PC-9 (cell line): ENCODE measurements around the gene AHCYL2. TPM values are rescaled to one million over a fixed set of nuclear protein-coding genes. Genes with fewer than 3 reads are reported as not detected.

Experiments used
- BruUV-seq: library from RNA; stranded (reverse); fragments of 400-500 nt; replicated peaks from 2 replicates; lab custom pipeline; 2021; lab: Mats Ljungman, UMichigan
- CTCF ChIA-PET: fragments of 300-600 bp; sonication (Branson Sonifier 250); formaldehyde crosslinking; loops from one replicate; lab custom pipeline; 2022; ENCODE audit warnings: antibody characterized with exemption; lab: Charles Lee
- POLR2A ChIA-PET: fragments of 300-600 bp; sonication (Branson Sonifier 250); formaldehyde crosslinking; loops from one replicate; lab custom pipeline; 2022; ENCODE audit warnings: antibody characterized with exemption; ENCODE audit not compliant: unreplicated experiment; lab: Charles Lee
- DNase-seq, 2 experiments: peaks; one replicate each; pipeline versions ENCODE4 v3.0.0 to v3.0.0-alpha.2; 2015 to 2022; ENCODE audit warnings: mixed read lengths in 1 of 2
- H2AFZ ChIP-seq: fragments of 200-600 bp; sonication (generic); 2 replicates; pipeline ENCODE4 v1.8.1; 2017; ENCODE audit warnings: antibody characterized with exemption
- H3F3A ChIP-seq: fragments of 200-600 bp; sonication (generic); 2 replicates; pipeline ENCODE4 v1.8.1; 2017; ENCODE audit warnings: antibody characterized with exemption, mild to moderate bottlenecking, low read depth; ENCODE audit not compliant: insufficient read depth
- H3K27ac ChIP-seq: fragments of 200-600 bp; sonication (generic); 2 replicates; pipeline ENCODE4 v1.6.1; 2016; ENCODE audit warnings: mixed run types
- H3K27me3 ChIP-seq: fragments of 200-600 bp; sonication (generic); 2 replicates; pipeline ENCODE4 v1.6.1; 2016; ENCODE audit warnings: low read depth, mixed run types; ENCODE audit not compliant: insufficient read depth
- H3K36me3 ChIP-seq: fragments of 200-600 bp; sonication (generic); 2 replicates; pipeline ENCODE4 v1.6.1; 2016; ENCODE audit warnings: low read depth, mixed run types
- H3K4me1 ChIP-seq: fragments of 200-600 bp; sonication (generic); replicated peaks from 2 replicates; pipeline ENCODE4 v1.6.1; 2016; ENCODE audit warnings: mixed run types; ENCODE audit not compliant: insufficient read depth
- H3K4me2 ChIP-seq: fragments of 200-600 bp; sonication (generic); 2 replicates; pipeline ENCODE4 v1.6.1; 2017; ENCODE audit warnings: mixed run types
- H3K4me3 ChIP-seq: fragments of 200-600 bp; sonication (generic); 2 replicates; pipeline ENCODE4 v1.6.1; 2016; ENCODE audit warnings: mixed run types
- H3K79me2 ChIP-seq: fragments of 200-600 bp; sonication (generic); 2 replicates; pipeline ENCODE4 v1.6.1; 2017; ENCODE audit warnings: low read depth, mixed run types
- H3K9me2 ChIP-seq: fragments of 200-600 bp; sonication (generic); 2 replicates; pipeline ENCODE4 v1.8.1; 2017; ENCODE audit warnings: mild to moderate bottlenecking; ENCODE audit not compliant: insufficient read depth
- H3K9me3 ChIP-seq: fragments of 200-600 bp; sonication (generic); 2 replicates; pipeline ENCODE4 v1.8.1; 2016; ENCODE audit warnings: low read depth; ENCODE audit not compliant: insufficient read depth
- H4K20me1 ChIP-seq: fragments of 200-600 bp; sonication (generic); 2 replicates; pipeline ENCODE4 v1.8.1; 2017; ENCODE audit not compliant: insufficient read depth
- EZH2 ChIP-seq: fragments of 200-600 bp; sonication (generic); IDR thresholded peaks from 2 replicates; pipeline ENCODE4 v1.8.0; 2017; ENCODE audit warnings: antibody characterized with exemption, low read depth
- intact Hi-C: fragments of 100-400 bp; cut with micrococcal nuclease; formaldehyde crosslinking; loops from one replicate; pipeline ENCODE4 v1.10.0; 2022; ENCODE audit not compliant: unreplicated experiment
- total RNA-seq: library from RNA; stranded (reverse); gene quantifications from 2 replicates; pipeline ENCODE4 v1.2.3, GENCODE V29; 2021
- TF ChIP-seq, protein P1 (sequence below): fragments of 200-600 bp; sonication (generic); conservative IDR thresholded peaks from 2 replicates; pipeline ENCODE4 v1.6.1; 2017; ENCODE audit warnings: mixed run types, antibody characterized with exemption, mild to moderate bottlenecking, moderate library complexity

AHCYL2 gene
- total RNA-seq, 1 experiment from 2014 or later, result 15.7 TPM

DNA sequence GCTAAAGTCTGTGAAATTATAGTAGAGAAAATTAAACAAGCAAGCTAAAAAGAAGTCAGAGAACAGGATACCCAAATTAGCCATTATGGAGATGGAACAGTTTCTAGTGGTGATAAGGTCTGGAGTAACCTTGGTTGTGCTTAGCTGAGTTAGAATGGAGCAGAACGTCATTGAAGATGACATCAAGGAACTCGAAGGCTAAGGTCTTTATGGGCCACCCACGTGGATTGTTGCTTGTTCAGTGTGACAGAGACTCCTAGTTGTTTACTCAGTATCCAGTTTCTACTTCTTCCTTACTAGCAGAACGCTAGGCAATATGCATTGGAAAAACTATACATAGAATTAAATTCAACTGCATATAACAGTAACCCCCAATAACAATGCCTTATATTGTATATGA lies 39.7 kb downstream of the AHCYL2 start:
- Histone ChIP-seq H3K4me2 (no peak overlapping the region), H3K79me2 (no peaks in the 10 kb centered on the region), H3F3A (peaks cover 9% of the 10 kb centered on the region), H3K4me1 (peaks cover 19% of the 10 kb centered on the region), H3K27me3 (no peaks in the 10 kb centered on the region), H3K9me3 (no peaks in the 10 kb centered on the region), H3K36me3 (no peaks in the 10 kb centered on the region), H2AFZ (no peak overlapping the region), H3K9me2 (no peaks in the 10 kb centered on the region), H3K4me3 (no peak overlapping the region), H3K27ac (no peak overlapping the region), H4K20me1 (no peaks in the 10 kb centered on the region)
- ChIA-PET CTCF (interaction anchor here (0.7 kb wide), 1 partner anchor 40 kb away, joined by 7 read pairs; the partner anchor contains the start of gene AHCYL2), POLR2A (interaction anchor here (0.5 to 0.7 kb wide), 2 partner anchors 11 to 1379 kb away, joined by 3 to 4 read pairs; no protein-coding TSS in a partner anchor)
- TF ChIP-seq, protein P1, sequence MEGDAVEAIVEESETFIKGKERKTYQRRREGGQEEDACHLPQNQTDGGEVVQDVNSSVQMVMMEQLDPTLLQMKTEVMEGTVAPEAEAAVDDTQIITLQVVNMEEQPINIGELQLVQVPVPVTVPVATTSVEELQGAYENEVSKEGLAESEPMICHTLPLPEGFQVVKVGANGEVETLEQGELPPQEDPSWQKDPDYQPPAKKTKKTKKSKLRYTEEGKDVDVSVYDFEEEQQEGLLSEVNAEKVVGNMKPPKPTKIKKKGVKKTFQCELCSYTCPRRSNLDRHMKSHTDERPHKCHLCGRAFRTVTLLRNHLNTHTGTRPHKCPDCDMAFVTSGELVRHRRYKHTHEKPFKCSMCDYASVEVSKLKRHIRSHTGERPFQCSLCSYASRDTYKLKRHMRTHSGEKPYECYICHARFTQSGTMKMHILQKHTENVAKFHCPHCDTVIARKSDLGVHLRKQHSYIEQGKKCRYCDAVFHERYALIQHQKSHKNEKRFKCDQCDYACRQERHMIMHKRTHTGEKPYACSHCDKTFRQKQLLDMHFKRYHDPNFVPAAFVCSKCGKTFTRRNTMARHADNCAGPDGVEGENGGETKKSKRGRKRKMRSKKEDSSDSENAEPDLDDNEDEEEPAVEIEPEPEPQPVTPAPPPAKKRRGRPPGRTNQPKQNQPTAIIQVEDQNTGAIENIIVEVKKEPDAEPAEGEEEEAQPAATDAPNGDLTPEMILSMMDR, result no peak
- no peak for TF ChIP-seq EZH2
- no peak for DNase-seq
- intact Hi-C loops, result no loop called here
- no TSS peak for BruUV-seq

- Histone ChIP-seq H3K9me2 (no peaks in the 10 kb centered on the region), H3K27me3 (no peaks in the 10 kb centered on the region), H3K4me2 (no peak overlapping the region), H3K4me3 (no peak overlapping the region), H3K4me1 (peaks cover 19% of the 10 kb centered on the region), H4K20me1 (no peaks in the 10 kb centered on the region), H3K9me3 (no peaks in the 10 kb centered on the region), H3K27ac (no peak overlapping the region), H3K79me2 (no peaks in the 10 kb centered on the region), H3F3A (peaks cover 9% of the 10 kb centered on the region), H3K36me3 (no peaks in the 10 kb centered on the region), H2AFZ (no peak overlapping the region)
- no TSS peak for BruUV-seq
- TF ChIP-seq, protein P1, result no peak
- TF ChIP-seq EZH2, result no peak
- intact Hi-C loops, result no loop called here
- CTCF ChIA-PET, result no interaction called here
- POLR2A ChIA-PET, result interaction anchor here (0.7 kb wide), 1 partner anchor 10 kb away, joined by 3 read pairs; no protein-coding TSS in a partner anchor
- DNase-seq, result no peak
Measured at GRCh38 chr7:129265328-129265727, 40.5 kb downstream of the AHCYL2 start.

DNA sequence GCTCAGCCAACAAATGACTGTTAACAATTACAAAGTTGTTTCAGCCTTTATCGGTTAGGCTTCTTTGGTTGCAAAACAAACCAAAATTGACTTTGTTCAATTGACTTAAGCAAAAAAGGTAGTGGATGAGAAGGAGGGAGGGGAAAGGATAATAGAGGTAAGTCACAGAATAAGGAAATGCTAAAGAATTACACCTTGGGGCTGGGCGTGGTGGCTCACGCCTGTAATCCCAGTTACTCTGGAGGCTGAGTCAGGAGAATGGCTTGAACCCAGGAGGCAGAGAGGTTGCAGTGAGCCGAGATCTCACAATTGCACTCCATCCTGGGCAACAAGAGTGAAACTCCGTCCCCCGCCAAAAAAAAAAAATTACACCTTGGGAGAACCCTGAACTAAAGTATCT lies 41.4 kb downstream of the AHCYL2 start:
- Histone ChIP-seq H3K4me3 (no peak overlapping the region), H3K9me3 (no peaks in the 10 kb centered on the region), H4K20me1 (no peaks in the 10 kb centered on the region), H3K9me2 (no peaks in the 10 kb centered on the region), H3K4me1 (peaks cover 19% of the 10 kb centered on the region), H3K27ac (0 out of 2 replicates have a peak overlapping the region, but pooled peaks have one; percentile 14), H3K79me2 (no peaks in the 10 kb centered on the region), H3K36me3 (no peaks in the 10 kb centered on the region), H3K27me3 (no peaks in the 10 kb centered on the region), H3F3A (peaks cover 9% of the 10 kb centered on the region), H3K4me2 (peak overlapping the region; percentile 39), H2AFZ (no peak overlapping the region)
- DNase-seq, result peak; percentile 36 to 69
- BruUV-seq, result no TSS peak
- POLR2A ChIA-PET, result no interaction called here
- CTCF ChIA-PET, result interaction anchor here (0.7 kb wide), 1 partner anchor 147 kb away, joined by 5 read pairs; no protein-coding TSS in a partner anchor
- intact Hi-C loops, result no loop called here
- TF ChIP-seq, protein P1, result no peak
- no peak for TF ChIP-seq EZH2
